MV-4-11 (cell line): ENCODE results near the gene AUTS2.
A peak's percentile ranks its signal among the peaks of the same experiment; 100 is the strongest.
"Not testable (repeated sequence)": the region's sequence is repeated elsewhere in the genome, so short reads cannot be mapped to it uniquely, and the experiment has no call there.

Experiments used
- DNase-seq: peaks from one replicate; lab custom pipeline; 2025; lab: John Stamatoyannopoulos, UW

Gene AUTS2

GRCh38 chr7:70349819-70350218, 751.5 kb downstream of the AUTS2 start:
- DNase-seq, result no peak

- no peak for DNase-seq
These were observed 753.8 kb downstream of the AUTS2 start for GRCh38 chr7:70352088-70352487.

- no peak for DNase-seq
These were observed 754.6 kb downstream of the AUTS2 start for GRCh38 chr7:70352906-70353305.

GRCh38 chr7:70353330-70353945, 755.2 kb downstream of the AUTS2 start:
- DNase-seq, result no peak

GRCh38 chr7:70353946-70354335, 755.7 kb downstream of the AUTS2 start:
- no peak for DNase-seq

- DNase-seq, result no peak
These were observed 756.3 kb downstream of the AUTS2 start for GRCh38 chr7:70354409-70355169.

- DNase-seq, result peak; percentile 3
These were observed 757.1 kb downstream of the AUTS2 start for GRCh38 chr7:70355198-70356020.

- DNase-seq, result no peak
These were observed 758.0 kb downstream of the AUTS2 start for GRCh38 chr7:70356085-70356786.

GRCh38 chr7:70356787-70357328, 758.6 kb downstream of the AUTS2 start:
- no peak for DNase-seq

GRCh38 chr7:70360557-70360956, 762.3 kb downstream of the AUTS2 start:
- no peak for DNase-seq

GRCh38 chr7:70361821-70362220, 763.5 kb downstream of the AUTS2 start:
- DNase-seq, result peak; percentile 72

- DNase-seq, result not testable (repeated sequence)
These were observed 766.1 kb downstream of the AUTS2 start for GRCh38 chr7:70364393-70364792.

GRCh38 chr7:70371652-70372051, 773.4 kb downstream of the AUTS2 start:
- no peak for DNase-seq

GRCh38 chr7:70372768-70373515, 774.7 kb downstream of the AUTS2 start:
- DNase-seq, result no peak

GRCh38 chr7:70374772-70375533, 776.7 kb downstream of the AUTS2 start:
- DNase-seq, result no peak

GRCh38 chr7:70376561-70377031, 778.3 kb downstream of the AUTS2 start:
- DNase-seq, result no peak

GRCh38 chr7:70377957-70378356, 779.7 kb downstream of the AUTS2 start:
- DNase-seq, result no peak

- DNase-seq, result no peak
These were observed 780.9 kb downstream of the AUTS2 start for GRCh38 chr7:70379210-70379609.

GRCh38 chr7:70380421-70381015, 782.2 kb downstream of the AUTS2 start:
- no peak for DNase-seq
